Body of pancreas (tissue), 4 donors: ENCODE measurements around the gene C4B. TPM values are rescaled to one million over a fixed set of nuclear protein-coding genes. Genes with fewer than 3 reads are reported as not detected.
"Not testable (repeated sequence)": the region's sequence is repeated elsewhere in the genome, so short reads cannot be mapped to it uniquely, and the experiment has no call there.

Experiments
- ATAC-seq: fragments of 150-250 bp; one replicate; pipeline ENCODE4 v1.9.1; 2016
- DNase-seq, 4 donors: peaks; one replicate each; pipeline ENCODE4 v3.0.0-alpha.2; 2019
- H3K27ac ChIP-seq, 4 donors: fragments of 200-600 bp; sonication (generic); 1 replicate in 3 of 4; 2 replicates in 1 of 4; pipeline versions ENCODE4 v1.5.1 to v1.6.1; 2016 to 2019; ENCODE audit warnings: mild to moderate bottlenecking in 1 of 4, mixed read lengths in 1 of 4, moderate library complexity in 1 of 4
- H3K27me3 ChIP-seq, 2 donors: fragments of 200-600 bp; sonication (generic); one replicate each; pipeline ENCODE4 v1.6.0; 2016; ENCODE audit warnings: mild to moderate bottlenecking in 1 of 2
- H3K36me3 ChIP-seq, 2 donors: fragments of 200-600 bp; sonication (generic); replicated peaks in 1 of 2; 2 replicates each; pipeline ENCODE4 v1.5.1; 2016; ENCODE audit warnings: low read depth in 2 of 2; ENCODE audit not compliant: insufficient read depth in 1 of 2
- H3K4me1 ChIP-seq: fragments of 200-600 bp; sonication (generic); one replicate; pipeline ENCODE4 v1.6.0; 2016
- H3K4me3 ChIP-seq, 2 donors: fragments of 200-600 bp; sonication (generic); 1 replicate in 1 of 2; 2 replicates in 1 of 2; pipeline ENCODE4 v1.5.1; 2016 to 2019
- H3K9me3 ChIP-seq, 3 donors: fragments of 200-600 bp; sonication (generic); 1 replicate in 2 of 3; 2 replicates in 1 of 3; pipeline ENCODE4 v1.5.1; 2016
- WGBS, 2 donors: methylation state at CpG; one replicate each; pipeline ENCODE4 v1.1.5; 2017; 5-methylcytosine and 5-hydroxymethylcytosine counted together
- intact Hi-C: fragments of 100-400 bp; cut with DNase I; formaldehyde crosslinking; loops from one replicate; pipeline ENCODE4 v1.15.1; 2023
- total RNA-seq, 2 donors: library from RNA; depleted of rRNA; stranded (reverse); fragments of >200 nt; gene quantifications; one replicate each; pipeline ENCODE4 v1.1.0, GENCODE V29; 2016

C4B gene
- total RNA-seq, 2 donors from 2014 or later: 57.7 to 77.3 TPM

DNA sequence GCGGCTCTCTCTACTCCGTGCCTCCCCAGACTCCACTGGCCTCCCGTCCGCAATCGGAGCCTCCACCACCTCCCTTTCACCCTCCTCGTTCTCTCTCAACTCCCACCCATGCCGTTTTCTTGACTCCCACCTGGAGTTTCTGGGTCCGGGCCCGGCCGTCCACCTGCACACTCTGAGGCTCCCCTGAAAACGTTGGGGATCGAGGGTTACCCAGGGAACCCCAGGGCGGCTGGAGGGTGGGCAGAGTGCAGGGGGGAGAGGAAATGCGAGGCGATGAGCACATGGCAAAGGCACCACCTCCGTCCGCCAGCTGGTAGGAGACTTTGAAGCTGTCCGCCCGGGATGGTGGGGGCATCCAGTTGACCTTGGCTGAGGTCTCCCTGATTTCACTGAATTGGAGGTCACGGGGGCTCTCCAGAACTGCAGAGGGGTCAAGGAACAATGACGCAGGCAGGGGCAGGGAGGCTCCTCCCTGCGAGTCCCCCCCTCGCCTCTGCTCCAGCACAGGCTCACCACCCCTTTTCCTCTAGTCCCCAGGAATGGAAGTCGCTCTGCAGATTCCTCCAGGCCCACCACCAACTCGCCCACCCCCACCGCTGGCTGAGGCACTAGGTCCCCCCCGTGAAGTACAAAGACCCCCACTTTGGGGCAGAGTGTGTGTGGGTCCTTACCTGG is 3.6 kb upstream of the C4B start:
- ATAC-seq, H3K36me3 ChIP-seq, DNase-seq, H3K9me3 ChIP-seq, intact Hi-C loops, H3K27me3 ChIP-seq, H3K27ac ChIP-seq, H3K4me3 ChIP-seq, H3K4me1 ChIP-seq: not testable (repeated sequence)
- 68 to 69% methylated on average over 10 to 15 of the region's 27 CpGs for WGBS, 2 donors

DNA sequence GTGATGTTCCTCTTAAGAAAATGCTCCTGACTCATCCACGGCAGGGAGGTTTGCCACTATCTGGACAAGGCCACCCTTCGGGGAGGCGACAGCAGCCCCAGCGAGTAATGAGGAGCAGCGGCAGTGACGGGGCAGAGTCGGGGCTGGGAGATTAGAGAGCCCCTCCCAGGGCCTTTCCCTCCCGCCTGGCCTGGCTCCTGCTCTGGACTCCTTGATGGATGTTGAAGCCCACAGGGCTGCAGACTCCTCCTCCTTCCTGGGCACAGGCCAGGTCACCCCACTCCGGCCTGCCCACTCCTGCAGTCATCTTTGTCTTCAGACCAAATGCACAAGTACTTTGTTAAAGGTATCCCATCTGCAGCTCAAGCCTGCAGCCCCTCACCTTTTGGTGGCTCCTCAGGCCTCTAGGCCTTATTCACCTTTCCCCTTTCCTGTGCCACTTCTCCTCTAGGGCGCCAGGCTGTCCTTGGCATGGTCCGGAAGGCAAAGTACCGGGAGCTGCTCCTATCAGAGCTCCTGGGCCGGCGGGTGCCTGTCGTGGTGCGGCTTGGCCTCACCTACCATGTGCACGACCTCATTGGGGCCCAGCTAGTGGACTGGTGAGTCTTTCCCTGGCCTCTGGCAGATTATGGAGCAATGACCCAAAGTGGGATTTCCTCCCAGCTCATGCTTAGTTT is 1.5 kb upstream of the C4B start:
- DNase-seq, H3K4me1 ChIP-seq, H3K27me3 ChIP-seq, ATAC-seq, H3K9me3 ChIP-seq, H3K27ac ChIP-seq, H3K4me3 ChIP-seq, H3K36me3 ChIP-seq, intact Hi-C loops: not testable (repeated sequence)
- WGBS, 2 donors: 83 to 86% methylated on average over 7 to 17 of the region's 17 CpGs

DNA sequence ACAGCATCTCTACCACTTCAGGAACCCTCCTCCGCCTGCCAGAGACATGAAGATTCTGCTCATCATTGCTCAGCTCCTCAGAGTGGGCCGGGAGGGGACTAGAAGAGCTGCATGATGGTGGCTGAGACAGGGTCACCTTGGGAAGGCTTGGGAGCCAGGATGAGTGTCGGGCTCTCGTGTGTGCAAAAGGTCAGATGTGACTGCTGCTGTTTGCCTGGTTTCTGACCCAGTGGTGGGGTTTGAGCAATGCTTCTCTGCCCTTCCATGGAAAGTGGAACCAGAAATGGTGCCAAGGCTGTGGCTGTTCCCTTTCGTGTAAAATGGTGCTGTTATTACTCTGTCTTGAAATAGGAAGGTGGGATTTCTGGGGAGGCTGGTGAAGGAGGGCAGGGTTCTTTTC is 857 bp upstream of the C4B start:
- H3K4me3 ChIP-seq, DNase-seq, H3K27me3 ChIP-seq, H3K9me3 ChIP-seq, H3K36me3 ChIP-seq, H3K4me1 ChIP-seq, intact Hi-C loops, H3K27ac ChIP-seq, ATAC-seq: not testable (repeated sequence)
- no CpG with 5 or more reads among the region's 5 CpGs for WGBS, 2 donors

DNA sequence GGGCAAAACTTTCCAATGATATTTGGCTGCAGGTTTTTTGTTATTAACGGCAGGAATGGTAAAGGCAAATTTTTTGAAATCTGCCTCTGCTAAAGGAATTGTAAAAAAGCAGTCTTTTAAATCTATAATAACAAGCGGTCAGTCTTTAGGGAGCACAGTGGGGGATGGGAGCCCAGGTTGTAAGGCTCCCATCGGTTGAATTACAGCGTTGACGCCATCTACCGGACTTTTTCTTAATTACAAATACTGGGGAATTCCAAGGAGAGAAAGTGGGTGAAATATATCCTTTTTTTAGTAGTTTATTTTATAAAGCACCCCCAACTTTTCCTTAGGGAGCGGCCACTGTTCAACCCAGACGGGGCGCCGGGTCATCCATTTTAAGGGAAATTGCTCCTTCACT is 7.5 kb downstream of the C4B start:
- H3K4me3 ChIP-seq, H3K36me3 ChIP-seq, H3K27ac ChIP-seq, H3K9me3 ChIP-seq, H3K27me3 ChIP-seq, DNase-seq, ATAC-seq, H3K4me1 ChIP-seq, intact Hi-C loops: not testable (repeated sequence)
- WGBS, 2 donors: no CpG with 5 or more reads among the region's 10 CpGs

DNA sequence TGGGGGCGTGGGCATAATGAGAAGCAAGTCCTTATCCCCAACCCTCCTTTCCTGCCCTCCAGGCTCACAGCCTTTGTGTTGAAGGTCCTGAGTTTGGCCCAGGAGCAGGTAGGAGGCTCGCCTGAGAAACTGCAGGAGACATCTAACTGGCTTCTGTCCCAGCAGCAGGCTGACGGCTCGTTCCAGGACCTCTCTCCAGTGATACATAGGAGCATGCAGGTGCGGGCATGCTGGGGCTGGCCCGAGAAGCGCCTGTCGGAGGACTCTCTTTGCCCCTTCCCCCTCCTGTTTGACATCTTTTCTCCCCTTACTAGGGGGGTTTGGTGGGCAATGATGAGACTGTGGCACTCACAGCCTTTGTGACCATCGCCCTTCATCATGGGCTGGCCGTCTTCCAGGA is 14.0 kb downstream of the C4B start:
- H3K36me3 ChIP-seq, ATAC-seq, intact Hi-C loops, H3K9me3 ChIP-seq, H3K4me1 ChIP-seq, H3K27ac ChIP-seq, H3K4me3 ChIP-seq, H3K27me3 ChIP-seq, DNase-seq: not testable (repeated sequence)
- 81% methylated on average over 7 of the region's 10 CpGs; no CpG with 5 or more reads in 1 of the 2 donors for WGBS, 2 donors

DNA sequence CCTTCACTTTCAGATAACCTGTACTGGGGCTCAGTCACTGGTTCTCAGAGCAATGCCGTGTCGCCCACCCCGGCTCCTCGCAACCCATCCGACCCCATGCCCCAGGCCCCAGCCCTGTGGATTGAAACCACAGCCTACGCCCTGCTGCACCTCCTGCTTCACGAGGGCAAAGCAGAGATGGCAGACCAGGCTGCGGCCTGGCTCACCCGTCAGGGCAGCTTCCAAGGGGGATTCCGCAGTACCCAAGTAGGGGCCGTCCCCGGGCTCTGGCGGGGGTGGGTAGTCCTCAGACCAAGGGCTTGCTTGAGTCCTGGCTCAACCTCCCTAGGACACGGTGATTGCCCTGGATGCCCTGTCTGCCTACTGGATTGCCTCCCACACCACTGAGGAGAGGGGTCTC is 15.0 kb downstream of the C4B start:
- DNase-seq, H3K36me3 ChIP-seq, intact Hi-C loops: not testable (repeated sequence)

DNA sequence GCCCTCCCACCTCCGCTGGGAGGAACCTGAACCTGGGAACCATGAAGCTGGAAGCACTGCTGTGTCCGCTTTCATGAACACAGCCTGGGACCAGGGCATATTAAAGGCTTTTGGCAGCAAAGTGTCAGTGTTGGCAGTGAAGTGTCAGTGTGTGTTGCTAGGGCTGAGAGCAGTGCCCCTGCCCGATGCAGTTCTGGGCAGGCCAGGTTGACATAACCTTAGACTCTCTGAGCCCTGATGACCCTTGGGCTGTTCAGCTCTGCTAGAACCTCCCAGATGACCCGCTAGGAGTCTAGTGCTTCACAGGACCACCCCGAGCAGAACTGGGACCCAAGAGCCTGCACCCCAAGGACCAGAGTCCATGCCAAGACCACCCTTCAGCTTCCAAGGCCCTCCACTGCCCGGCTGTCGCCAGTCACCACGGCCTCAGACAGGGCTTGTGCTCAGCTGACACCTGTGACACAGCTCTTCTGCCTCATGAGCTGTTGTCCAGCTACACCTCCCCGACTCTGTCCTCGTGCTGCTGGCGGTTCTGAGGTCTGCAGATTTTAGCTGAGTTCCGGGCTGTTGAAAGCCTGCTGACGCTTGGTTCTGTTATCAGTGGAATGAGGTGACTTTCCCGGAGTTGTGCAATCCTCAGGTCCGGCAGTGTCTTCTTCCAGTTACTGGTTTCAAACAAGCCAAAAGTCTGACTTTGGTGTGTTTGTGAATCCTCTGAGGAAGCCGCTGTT is 20.9 kb downstream of the C4B start:
- H3K4me3 ChIP-seq, DNase-seq, H3K36me3 ChIP-seq, H3K27me3 ChIP-seq, H3K9me3 ChIP-seq, intact Hi-C loops, H3K4me1 ChIP-seq, H3K27ac ChIP-seq: not testable (repeated sequence)
- no CpG with 5 or more reads among the region's 16 CpGs for WGBS, 2 donors
- peak; percentile 41 for ATAC-seq

More for the DNA sequence above, 15.0 kb downstream of the C4B start:
- WGBS, 2 donors: 60 to 90% methylated on average over 1 to 2 of the region's 14 CpGs
- not testable (repeated sequence) for ATAC-seq, H3K9me3 ChIP-seq, H3K27me3 ChIP-seq, H3K27ac ChIP-seq, H3K4me3 ChIP-seq, H3K4me1 ChIP-seq

DNA sequence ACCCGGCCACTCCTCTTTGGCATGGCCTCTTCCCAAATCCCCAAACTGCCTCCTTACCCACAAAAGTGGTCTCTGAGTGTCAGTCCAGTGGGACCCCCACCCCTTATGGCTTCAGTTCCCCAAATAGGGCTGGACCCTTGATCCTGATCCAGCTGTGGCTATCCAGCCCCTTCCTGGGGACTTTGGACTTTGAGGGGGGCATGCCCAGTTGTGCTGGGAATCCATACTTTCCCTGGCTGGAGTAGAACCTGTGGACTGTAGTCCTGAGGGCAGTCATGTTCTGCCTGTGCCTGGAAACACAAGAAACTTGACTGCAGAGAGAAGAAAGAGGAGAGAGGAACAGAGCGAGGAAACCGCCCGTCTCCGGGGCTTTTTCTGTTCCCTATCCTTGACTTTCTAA is 22.5 kb downstream of the C4B start:
- H3K9me3 ChIP-seq, intact Hi-C loops, H3K27me3 ChIP-seq, DNase-seq, H3K4me1 ChIP-seq, H3K4me3 ChIP-seq, H3K27ac ChIP-seq, H3K36me3 ChIP-seq, ATAC-seq: not testable (repeated sequence)
- WGBS, 2 donors: 61 to 78% methylated on average over 4 to 5 of the region's 5 CpGs

DNA sequence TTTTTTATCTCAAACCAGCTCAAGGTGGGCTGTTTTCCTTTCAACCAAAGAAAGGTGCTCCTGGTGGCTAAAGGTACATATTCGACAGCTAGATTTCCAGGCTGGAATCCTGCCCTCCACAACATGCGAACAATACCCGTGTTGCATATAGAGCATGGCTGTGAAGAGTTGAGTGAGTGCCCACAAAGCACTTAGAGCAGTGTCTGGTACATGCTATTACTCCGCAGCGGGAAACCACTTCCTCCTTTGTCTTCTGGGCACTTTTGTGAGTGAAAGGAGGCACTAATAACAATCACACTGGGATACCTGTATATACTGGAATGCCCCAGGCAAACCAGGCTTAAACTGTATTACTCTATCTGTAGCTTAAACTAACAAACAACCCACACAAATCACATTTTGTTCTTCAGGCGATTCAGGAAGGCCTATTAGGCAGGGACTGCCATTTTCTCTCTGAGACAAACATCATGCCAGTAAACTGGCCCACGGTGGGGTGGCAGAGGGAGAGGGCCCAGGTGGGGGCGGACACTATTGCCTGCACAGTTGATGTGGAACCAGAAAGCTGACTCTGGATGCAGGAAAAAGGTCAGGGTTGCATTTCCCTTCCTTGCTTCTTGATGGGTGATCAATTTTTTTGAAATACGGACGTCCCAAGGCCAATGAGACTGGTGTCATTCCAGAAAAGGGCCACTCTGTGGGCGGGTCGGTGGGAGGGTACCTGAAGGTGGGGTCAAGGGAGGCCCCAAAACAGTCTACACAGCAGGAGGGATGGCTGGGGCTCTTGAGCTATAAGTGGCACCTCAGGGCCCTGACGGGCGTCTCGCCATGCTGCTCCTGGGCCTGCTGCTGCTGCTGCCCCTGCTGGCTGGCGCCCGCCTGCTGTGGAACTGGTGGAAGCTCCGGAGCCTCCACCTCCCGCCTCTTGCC is 23.3 kb downstream of the C4B start, which contains the start of gene CYP21A2:
TSS of gene CYP21A2 (plus strand) at position 818 of the 927 bp plus-strand sequence. CDS start at position 826, 8 bp downstream.
- WGBS, 2 donors: 45 to 57% methylated on average over 5 to 8 of the region's 19 CpGs
- H3K9me3 ChIP-seq, H3K4me1 ChIP-seq, H3K27me3 ChIP-seq, intact Hi-C loops, DNase-seq, H3K36me3 ChIP-seq, H3K4me3 ChIP-seq, H3K27ac ChIP-seq, ATAC-seq: not testable (repeated sequence)

DNA sequence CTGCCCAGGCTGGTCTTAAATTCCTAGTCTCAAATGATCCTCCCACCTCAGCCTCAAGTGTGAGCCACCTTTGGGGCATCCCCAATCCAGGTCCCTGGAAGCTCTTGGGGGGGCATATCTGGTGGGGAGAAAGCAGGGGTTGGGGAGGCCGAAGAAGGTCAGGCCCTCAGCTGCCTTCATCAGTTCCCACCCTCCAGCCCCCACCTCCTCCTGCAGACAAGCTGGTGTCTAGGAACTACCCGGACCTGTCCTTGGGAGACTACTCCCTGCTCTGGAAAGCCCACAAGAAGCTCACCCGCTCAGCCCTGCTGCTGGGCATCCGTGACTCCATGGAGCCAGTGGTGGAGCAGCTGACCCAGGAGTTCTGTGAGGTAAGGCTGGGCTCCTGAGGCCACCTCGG is 24.3 kb downstream of the C4B start:
- ATAC-seq, intact Hi-C loops, H3K36me3 ChIP-seq, H3K27ac ChIP-seq, DNase-seq, H3K4me3 ChIP-seq, H3K4me1 ChIP-seq, H3K9me3 ChIP-seq, H3K27me3 ChIP-seq: not testable (repeated sequence)
- 50 to 58% methylated on average over 2 of the region's 5 CpGs for WGBS, 2 donors
